HG02973 (cell line): ENCODE measurements around the gene AIFM1.
A peak's percentile ranks its signal among the peaks of the same experiment; 100 is the strongest.
"Not testable (repeated sequence)": the region's sequence is repeated elsewhere in the genome, so short reads cannot be mapped to it uniquely, and the experiment has no call there.

Experiments used
- ATAC-seq: cut with Tn5 transposase; IDR thresholded peaks from one replicate; pipeline ENCODE4 v1.9.1; 2021; ENCODE audit warnings: moderate library complexity; ENCODE audit not compliant: unreplicated experiment

AIFM1 gene

DNA sequence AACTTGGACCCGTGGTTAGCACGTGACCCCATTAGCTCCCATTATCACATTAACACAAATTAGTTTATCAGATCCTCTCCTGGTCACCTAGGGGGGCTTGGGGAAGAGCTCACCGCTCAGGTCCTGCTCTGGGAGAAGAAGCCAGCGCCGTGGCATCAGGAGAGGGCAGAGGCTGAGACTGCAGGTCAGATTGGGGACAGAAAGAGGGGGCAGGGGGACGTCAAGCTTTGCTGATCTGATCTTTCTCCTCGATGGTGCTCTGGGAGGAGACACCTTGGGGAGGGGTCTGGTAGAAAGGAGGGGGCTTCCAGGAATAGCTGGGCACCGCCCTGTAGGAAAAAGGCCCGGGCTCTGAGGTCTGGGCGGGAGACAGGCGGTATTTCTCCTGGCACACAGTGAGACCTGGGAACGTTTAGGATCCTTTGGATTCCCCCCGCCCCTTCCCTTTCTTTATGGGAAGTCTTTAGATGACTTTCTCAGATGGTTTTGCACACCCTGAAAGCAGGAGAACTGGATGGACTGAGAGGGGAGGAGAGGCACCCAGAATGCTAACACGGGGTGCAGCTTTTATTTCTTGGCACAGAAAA, 46.2 kb downstream of the AIFM1 start:
- no peak for ATAC-seq

GRCh38 chrX:130118441-130119311, 47.0 kb downstream of the AIFM1 start:
- ATAC-seq = no peak

GRCh38 chrX:130117166-130117565, 48.5 kb downstream of the AIFM1 start:
- ATAC-seq = no peak

DNA sequence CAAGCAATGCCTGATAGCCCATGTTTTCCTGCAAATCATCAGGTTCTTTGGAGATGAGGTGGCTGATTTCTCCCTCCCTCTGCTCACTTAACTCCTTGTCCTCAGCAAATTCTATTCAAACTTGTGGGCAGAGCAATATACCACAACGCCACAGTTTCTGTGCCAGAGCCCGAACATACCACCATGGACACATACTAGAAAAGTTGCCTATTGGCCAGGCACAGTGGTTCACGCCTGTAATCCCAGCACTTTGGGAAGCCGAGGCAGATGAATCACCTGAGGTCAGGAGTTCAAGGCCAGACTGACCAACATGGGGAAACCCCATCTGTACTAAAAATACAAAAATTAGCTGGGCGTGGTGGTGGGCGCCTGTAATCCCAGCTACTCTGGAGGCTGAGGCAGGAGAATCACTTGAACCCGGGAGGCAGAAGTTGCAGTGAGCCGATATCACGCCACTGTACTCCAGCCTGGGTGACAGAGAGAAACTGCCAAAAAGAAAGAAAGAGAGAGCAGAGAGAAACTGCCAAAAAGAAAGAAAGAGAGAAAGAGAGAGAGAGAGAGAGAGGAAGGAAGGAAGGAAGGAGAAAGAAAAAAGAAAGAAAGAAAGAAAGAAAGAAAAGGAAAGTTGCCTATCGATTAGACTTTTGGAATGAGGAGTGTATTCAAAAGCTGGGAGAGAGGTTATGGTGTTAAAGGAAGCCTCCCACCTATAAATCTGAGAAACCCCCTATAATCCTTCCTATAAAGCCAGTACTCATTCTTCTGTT, 50.3 kb downstream of the AIFM1 start:
- not testable (repeated sequence) for ATAC-seq

GRCh38 chrX:130114141-130114588, 51.5 kb downstream of the AIFM1 start:
- no peak for ATAC-seq

DNA sequence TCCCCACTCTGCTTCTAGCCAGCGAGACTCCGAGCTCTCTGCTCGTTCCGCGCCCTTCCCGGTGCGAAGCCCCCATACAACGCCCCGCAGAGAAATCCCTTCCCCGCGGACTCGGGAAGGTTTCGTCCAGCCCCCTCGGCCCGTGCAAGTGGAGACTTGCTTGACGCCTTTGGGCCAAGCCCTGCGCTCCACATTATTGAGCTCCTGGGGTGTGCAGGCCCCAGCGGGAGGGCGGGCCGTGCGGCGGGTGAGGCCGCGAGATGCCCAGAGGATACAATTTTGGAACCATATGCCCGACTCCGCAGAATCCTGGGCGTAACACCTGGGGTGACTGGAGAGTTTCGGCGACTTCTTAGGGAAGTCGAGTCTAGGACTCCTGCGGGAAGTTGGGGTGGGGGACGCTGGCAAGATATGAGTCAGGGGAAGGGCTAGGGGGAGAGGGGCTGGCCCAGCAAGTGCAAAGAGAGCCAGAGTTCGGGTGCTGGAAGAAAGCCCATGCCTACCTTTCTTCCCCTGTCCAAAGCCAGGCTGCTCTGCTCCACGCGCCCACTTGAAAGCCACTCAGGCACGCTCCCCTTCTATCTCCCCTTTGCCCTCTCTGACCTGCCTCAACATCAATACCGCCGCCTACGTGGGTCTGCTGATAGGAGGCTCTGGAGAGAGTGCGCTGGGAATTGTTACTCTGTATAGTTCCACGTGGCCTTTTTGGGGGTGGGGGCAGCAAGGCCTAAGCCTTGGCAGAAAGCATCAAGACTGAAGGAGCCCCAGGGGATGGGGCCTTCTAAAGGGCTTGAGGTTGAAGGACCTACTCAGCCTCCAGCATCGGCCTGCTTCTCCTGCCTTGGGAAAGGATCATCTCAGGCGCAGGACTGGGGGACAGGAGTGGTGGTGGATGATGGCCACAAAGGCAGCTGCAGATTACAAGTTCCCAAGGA, 54.2 kb downstream of the AIFM1 start:
- ATAC-seq = no peak

DNA sequence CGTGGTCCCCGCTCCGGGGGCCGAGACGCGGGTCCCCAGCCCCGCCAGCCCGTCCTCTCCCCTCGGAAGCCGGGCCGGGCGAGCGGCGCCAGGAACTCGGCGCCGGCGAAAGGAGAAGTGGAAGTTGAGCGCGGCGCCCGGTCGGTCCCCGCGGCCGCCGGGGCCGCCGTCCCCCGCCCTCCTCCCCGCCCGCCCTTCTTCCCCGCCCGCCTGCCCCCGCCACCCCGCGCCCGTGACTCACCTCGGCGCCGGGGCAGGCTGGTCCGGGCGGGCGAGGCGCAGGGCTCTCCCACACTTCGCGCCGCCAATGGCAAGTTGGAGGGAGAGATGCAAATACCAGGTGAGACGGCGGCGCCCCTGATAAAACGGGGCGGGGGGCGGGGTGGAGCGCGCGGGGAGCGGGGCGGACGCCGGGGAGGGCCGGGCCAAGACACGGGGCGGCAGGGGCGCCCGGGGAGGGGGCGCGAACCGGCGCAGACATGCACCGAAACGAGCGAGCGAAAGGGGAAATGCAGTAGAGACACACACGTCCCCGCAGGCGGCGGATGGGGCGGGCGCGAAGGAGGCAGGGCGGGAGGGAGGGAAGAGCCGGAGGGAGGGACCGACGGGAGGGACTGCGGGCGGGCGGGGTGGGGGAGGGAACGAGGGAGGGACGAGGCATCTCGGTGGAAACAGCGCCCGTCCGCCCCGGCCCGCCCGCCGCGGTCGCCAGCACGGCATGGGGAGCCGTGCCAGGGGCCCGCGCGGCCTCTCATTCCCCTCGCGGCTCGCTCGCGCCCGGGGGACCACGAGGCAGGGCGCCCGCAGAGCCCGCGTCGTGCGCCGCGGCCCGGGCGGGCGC, 55.0 kb downstream of the AIFM1 start, which contains the start of gene ELF4:
ELF4 (minus strand) TSS at position 119 of the 841 bp plus-strand sequence. CDS start 29,167 bp downstream, outside the sequence.
- no peak for ATAC-seq

- ATAC-seq = peak; percentile 8
These were observed 55.9 kb downstream of the AIFM1 start for GRCh38 chrX:130109429-130110378.

GRCh38 chrX:130108647-130109428, 56.8 kb downstream of the AIFM1 start:
- peak; percentile 61 for ATAC-seq

GRCh38 chrX:130106071-130106470, 59.6 kb downstream of the AIFM1 start:
- no peak for ATAC-seq

- no peak for ATAC-seq
These were observed 60.4 kb downstream of the AIFM1 start for GRCh38 chrX:130105244-130105643.

DNA sequence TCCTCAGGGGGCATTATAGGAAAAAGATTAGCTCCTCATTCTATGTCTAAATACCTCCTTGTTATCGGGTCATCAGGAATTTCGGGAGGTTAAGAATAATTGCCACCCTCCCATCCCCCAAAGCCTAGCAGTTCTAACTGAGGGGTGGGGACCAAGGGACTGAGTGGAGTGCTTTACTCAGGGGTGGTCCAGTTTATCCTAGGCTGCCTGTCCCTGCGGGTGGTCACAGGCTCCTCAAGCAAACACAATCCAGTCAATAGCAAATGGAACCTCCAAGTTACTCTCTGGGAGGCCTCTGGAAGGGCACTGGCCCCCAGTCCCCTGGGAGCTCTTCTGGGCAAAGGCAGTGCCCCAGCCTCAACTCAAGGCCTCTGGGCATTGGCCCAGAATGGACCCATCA, 62.0 kb downstream of the AIFM1 start:
- no peak for ATAC-seq

DNA sequence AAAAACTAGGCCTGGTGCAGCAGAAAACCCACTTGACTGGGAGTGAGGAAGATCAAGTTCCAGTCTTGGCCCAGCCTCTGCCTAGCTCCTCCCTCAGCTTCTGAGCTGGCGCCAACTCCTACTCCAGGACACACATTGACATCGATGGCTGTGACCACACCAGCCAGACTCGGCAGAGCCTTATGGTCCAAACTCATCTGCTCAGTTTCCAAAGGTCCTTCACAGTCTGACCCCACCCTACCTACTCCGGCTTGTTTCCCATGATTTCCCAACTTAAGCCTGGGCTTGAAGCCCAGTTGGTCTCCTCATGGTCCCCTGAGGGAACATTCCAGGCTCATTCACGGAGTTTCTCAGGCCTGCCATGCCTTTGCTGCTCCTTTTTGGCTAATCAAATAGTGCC, 65.5 kb downstream of the AIFM1 start:
- ATAC-seq = no peak

- no peak for ATAC-seq
These were observed 67.5 kb downstream of the AIFM1 start for GRCh38 chrX:130098210-130098552.

- ATAC-seq = no peak
These were observed 68.0 kb downstream of the AIFM1 start for GRCh38 chrX:130097507-130098209.

DNA sequence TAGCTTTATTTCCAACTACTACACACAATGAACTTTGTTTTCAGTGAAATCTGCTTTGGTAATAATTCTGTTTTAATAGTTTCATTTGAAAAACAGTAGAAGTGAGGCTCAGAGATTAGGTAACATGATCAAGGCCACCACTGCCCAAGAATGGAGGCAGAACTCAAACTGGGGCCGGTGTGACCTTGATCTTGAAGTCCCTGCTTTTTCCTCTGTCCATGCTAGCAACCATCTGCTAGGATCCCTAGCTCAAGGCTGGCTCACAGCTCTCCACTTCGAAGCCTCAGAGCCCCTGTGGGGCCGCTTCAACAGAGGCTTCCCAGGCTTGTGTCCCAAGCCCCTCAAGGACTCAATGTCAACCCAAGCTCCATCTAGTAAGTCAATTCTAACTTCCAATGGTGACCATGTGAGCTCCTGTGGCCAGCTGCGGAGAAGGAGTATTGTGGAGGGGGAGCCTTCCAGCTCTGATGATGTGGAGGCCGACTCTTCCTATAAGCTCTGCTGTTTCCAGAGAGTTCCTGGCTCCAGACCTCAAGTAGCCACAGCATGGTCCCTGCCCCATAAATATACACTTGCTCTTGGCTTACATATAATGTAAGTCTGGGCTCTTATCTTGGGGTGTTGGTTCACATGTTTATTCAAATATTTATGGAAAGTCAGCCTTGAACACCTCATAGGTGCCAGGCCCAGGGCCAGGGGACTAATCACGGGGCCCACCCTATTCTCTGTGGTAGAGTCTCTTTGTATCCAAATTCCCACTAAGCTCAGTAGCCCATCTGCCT, 70.2 kb downstream of the AIFM1 start:
- no peak for ATAC-seq
